D721Med (cell line): Measurements from ENCODE around the gene TLR10.
"Not testable (repeated sequence)": the region's sequence is repeated elsewhere in the genome, so short reads cannot be mapped to it uniquely, and the experiment has no call there.

ENCODE experiments used
- DNase-seq: peaks from one replicate; pipeline ENCODE4 v3.0.0; 2011; ENCODE audit warnings: low spot score; ENCODE audit not compliant: insufficient read length
- FAIRE-seq: peaks from 2 replicates; lab custom pipeline; 2011; peaks lifted over from hg19 to GRCh38; lab: Jason Lieb, UNC
- TF ChIP-seq, protein P1 (sequence below): IDR thresholded peaks from 2 replicates; pipeline ENCODE4 v1.5.1; 2012; ENCODE audit warnings: mild to moderate bottlenecking, control low read depth; ENCODE audit not compliant: insufficient read depth; ENCODE audit errors: missing control alignments

Gene TLR10

DNA sequence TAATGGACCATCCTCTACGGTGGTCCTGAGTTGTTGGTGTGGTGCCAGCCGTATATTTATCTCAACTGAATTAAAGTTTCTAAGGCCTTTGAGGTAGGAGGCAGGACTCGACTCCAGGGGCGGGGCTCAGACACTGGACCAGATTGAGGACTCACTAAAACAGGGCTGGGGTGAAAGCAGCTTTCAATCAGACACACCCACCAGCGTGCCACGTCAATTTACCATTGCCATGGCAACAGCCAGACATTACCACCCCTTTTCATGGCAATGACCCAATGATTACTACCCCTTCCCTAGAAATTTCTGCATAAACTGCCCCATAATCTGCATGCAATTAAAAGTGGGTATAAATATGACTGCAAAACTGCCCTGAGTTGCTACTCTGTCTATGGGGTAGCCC is 28.5 kb upstream of the TLR10 start:
- no peak for DNase-seq
- TF ChIP-seq, protein P1, sequence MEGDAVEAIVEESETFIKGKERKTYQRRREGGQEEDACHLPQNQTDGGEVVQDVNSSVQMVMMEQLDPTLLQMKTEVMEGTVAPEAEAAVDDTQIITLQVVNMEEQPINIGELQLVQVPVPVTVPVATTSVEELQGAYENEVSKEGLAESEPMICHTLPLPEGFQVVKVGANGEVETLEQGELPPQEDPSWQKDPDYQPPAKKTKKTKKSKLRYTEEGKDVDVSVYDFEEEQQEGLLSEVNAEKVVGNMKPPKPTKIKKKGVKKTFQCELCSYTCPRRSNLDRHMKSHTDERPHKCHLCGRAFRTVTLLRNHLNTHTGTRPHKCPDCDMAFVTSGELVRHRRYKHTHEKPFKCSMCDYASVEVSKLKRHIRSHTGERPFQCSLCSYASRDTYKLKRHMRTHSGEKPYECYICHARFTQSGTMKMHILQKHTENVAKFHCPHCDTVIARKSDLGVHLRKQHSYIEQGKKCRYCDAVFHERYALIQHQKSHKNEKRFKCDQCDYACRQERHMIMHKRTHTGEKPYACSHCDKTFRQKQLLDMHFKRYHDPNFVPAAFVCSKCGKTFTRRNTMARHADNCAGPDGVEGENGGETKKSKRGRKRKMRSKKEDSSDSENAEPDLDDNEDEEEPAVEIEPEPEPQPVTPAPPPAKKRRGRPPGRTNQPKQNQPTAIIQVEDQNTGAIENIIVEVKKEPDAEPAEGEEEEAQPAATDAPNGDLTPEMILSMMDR = no peak
- no peak for FAIRE-seq

DNA sequence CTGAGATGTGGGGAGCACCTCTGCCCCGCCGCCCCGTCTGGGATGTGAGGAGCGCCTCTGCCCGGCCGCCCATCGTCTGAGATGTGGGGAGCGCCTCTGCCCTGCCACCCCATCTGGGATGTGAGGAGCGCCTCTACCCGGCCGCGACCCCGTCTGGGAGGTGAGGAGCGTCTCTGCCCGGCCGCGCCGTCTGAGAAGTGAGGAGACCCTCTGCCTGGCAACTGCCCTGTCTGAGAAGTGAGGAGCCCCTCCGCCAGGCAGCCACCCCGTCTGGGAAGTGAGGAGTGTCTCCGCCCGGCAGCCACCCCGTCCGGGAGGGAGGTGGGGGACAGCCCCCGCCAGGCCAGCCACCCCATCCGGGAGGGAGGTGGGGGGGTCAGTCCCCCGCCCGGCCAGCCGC is 24.7 kb upstream of the TLR10 start:
- DNase-seq, FAIRE-seq: not testable (repeated sequence)

DNA sequence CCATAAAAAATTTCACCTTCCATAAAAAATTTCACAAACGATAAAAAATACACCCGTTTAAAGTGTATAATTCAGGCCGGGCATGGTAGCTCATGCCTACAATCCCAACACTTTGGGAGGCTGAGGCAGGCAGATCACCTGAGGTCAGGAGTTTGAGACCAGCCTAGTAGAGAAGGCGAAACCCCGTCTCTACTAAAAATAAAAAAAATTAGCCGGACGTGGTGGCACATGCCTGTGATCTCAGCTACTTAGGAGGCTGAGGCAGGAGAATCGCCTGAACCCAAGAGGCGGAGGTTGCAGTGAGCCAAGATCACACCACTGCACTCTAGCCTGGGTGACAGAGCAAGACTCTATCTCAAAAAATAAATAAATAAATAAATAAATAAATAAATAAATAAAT is 23.5 kb upstream of the TLR10 start:
- FAIRE-seq, DNase-seq: not testable (repeated sequence)

DNA sequence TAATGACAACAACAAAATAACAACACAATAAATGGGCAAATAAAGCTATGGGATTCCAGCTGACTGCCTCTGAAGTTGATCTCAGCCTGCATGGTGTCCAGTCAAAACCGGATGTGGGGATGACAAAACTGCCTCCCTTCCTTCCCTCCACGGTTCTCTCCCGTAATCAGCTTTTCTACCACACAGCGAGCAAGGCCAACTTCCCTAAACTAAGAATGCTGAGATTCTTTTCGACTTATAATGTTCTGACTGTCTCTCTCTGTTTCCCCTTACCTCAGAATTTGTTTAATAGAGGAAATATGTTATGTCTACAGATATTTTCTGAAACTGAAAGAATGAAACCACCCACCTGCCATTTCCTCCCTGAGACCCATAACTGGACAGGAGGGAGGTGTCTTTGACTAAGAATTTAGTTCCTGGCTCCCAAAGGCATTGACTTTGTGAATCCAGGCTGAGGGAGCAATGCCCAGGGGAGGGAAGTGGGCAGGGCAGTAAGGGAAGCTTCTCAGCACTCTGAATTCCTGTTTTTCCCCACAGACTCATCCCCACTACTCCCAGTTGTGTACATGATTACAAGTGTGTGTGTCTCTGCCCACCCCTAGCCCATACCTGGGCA is 22.8 kb upstream of the TLR10 start:
- DNase-seq = no peak
- TF ChIP-seq, protein P1 = no peak
- FAIRE-seq = no peak

DNA sequence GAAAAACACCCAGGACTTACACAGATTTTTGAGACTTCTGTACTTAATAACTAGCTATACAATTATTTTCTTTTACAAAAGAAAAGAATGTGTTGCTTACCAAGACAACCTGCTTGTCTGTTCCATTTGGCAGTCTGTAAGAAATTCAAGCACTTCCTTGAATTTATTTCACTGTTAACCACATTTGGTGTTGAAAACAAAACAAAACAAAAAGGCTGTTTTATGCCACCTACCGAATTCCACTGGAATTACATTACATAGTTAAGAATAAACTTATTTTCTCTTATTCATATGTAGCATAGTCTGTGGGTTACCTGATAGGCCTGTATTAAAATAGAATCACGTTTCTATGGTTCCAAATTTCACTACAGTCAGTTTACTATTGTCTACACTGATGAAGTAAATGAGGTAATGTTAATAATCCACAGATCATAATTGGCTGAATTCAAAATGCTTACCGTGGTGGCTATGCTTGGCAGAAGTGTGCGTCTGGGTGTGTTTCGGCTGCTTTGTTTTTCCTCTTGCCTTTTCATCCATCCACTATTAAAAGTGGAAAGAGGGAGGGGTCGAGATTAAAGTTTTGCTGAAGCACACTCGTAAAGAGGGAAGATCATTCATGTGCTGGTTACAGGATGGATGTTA is 22.0 kb upstream of the TLR10 start, which contains the start of gene TLR1:
Gene TLR1 (minus strand): TSS at position 138 of the 642 bp plus-strand sequence. CDS start 5,960 bp downstream, outside the sequence.
- FAIRE-seq = no peak
- no peak for DNase-seq
- TF ChIP-seq, protein P1 = peak; percentile 37

DNA sequence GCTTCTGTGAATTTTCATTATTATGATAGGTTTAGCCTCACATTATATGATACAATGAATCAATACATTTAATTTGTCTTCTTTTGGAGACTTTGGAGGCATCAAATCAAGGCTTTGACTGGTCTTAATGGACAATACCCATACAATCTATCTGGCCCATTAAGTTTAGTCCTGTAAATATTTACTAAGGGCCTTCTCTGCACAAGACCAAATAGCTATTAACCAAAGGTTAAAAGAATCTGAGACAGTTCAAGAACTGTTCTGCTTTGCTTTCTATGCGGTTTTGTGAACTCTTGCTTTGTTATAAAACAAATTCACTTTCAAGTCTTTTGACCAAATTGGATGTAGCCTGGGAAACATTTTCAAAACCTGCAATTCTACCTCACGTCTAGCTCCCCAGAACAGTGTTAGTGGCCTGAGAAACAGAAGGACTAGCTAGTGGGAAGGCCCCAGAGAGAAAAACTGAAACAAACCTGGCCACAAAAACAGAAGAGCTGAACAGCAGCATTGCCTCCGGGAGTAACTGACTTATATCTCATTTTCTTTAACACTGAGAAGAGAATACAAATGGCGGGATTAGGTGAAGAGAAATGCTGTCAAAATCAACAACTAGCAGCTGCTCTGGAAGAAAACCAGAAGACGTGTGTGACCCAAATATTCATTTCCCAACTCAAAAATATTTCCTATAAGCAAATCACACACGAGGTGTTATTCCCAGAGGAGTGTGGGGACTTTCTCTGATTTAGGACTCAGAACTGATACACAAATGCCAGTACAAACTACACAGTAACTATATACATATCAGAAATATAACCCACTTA is 21.3 kb upstream of the TLR10 start:
- no peak for FAIRE-seq
- TF ChIP-seq, protein P1 = no peak
- no peak for DNase-seq

DNA sequence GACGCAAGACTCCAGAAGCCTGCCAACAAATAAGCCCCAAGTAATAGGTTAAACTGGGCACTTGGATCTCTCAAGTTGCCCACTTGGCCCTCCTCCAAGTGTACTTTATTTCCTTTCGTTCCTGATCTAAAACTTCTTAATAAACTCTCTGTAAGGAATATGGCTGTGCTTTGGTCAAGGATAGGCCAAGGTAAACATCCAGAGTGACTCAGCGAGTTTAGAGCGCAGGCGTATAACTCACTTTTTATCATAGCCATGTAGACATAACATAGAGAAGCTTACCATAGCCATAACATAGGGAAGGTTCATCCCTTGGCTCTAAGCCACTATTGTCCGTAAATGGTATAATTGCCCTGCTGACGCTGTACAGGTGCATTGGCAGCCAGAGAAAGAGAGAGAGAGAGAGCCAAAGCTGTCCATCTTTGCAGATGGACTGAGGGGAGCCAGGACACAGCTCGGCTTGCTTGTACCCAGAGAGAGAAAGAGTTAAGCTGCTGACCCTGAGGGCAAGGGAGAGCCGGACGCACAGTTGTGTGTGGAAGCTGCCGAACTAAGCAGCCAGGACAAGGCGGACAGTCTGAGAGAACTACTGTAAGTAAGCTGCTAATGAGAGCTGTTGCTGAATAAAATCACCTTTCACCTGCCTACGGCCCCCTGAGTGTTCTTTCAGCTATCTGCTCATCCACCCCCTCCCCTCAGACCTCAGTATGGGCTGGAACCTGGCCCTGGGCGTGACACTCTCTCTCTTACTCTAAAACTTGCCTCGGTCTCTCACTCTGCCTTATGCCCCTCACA is 20.0 kb upstream of the TLR10 start:
- no peak for DNase-seq
- TF ChIP-seq, protein P1 = no peak

More for the DNA sequence above, 20.0 kb upstream of the TLR10 start:
- FAIRE-seq = no peak
